GM18868 (cell line): Measurements from ENCODE around the gene SUN5.
"Not testable (repeated sequence)": the region's sequence is repeated elsewhere in the genome, so short reads cannot be mapped to it uniquely, and the experiment has no call there.

ENCODE experiments used
- ATAC-seq: cut with Tn5 transposase; IDR thresholded peaks from one replicate; pipeline ENCODE4 v1.9.1; 2021; ENCODE audit warnings: mild to moderate bottlenecking, moderate library complexity; ENCODE audit not compliant: unreplicated experiment

SUN5 gene

GRCh38 chr20:33004141-33004751 is at the start of gene SUN5:
SUN5 (minus strand) TSS chr20:33004433; CDS start chr20:33004340, 93 bp downstream.
- no peak for ATAC-seq

GRCh38 chr20:33053291-33054106 is 49.3 kb upstream of the SUN5 start, which contains the start of gene BPIFB3:
BPIFB3 (plus strand) TSS chr20:33053903; CDS start chr20:33055436, 1,533 bp downstream.
- ATAC-seq = no peak

- no peak for ATAC-seq
These were observed 47.1 kb upstream of the SUN5 start for GRCh38 chr20:33051333-33051732.

GRCh38 chr20:33046412-33046811 is 42.2 kb upstream of the SUN5 start:
- no peak for ATAC-seq

GRCh38 chr20:33045129-33045721 is 41.0 kb upstream of the SUN5 start:
- not testable (repeated sequence) for ATAC-seq

- ATAC-seq = no peak
These were observed 39.5 kb upstream of the SUN5 start for GRCh38 chr20:33043731-33044181.

- no peak for ATAC-seq
These were observed 38.9 kb upstream of the SUN5 start for GRCh38 chr20:33042983-33043730.

GRCh38 chr20:33042430-33042829 is 38.2 kb upstream of the SUN5 start:
- no peak for ATAC-seq

- no peak for ATAC-seq
These were observed 34.0 kb upstream of the SUN5 start for GRCh38 chr20:33038243-33038642.

- ATAC-seq = no peak
These were observed 33.2 kb upstream of the SUN5 start for GRCh38 chr20:33037456-33037855.

- ATAC-seq = no peak
These were observed 30.8 kb upstream of the SUN5 start for GRCh38 chr20:33034901-33035492.

GRCh38 chr20:33034115-33034514 is 29.9 kb upstream of the SUN5 start:
- no peak for ATAC-seq

- ATAC-seq = no peak
These were observed 29.1 kb upstream of the SUN5 start for GRCh38 chr20:33033381-33033780.

- no peak for ATAC-seq
These were observed 28.3 kb upstream of the SUN5 start for GRCh38 chr20:33032555-33032954.

- ATAC-seq = no peak
These were observed 27.3 kb upstream of the SUN5 start, which contains the start of gene BPIFB6 for GRCh38 chr20:33031531-33031930. BPIFB6 (plus strand) TSS chr20:33031648; CDS start chr20:33031648, 0 bp downstream.

GRCh38 chr20:33030569-33030968 is 26.3 kb upstream of the SUN5 start:
- no peak for ATAC-seq

- ATAC-seq = no peak
These were observed 25.8 kb upstream of the SUN5 start for GRCh38 chr20:33030076-33030475.

- no peak for ATAC-seq
These were observed 24.6 kb upstream of the SUN5 start for GRCh38 chr20:33028875-33029274.

- ATAC-seq = no peak
These were observed 23.8 kb upstream of the SUN5 start for GRCh38 chr20:33027769-33028751.
